ENCODE results near the gene SLC17A8.

DNA sequence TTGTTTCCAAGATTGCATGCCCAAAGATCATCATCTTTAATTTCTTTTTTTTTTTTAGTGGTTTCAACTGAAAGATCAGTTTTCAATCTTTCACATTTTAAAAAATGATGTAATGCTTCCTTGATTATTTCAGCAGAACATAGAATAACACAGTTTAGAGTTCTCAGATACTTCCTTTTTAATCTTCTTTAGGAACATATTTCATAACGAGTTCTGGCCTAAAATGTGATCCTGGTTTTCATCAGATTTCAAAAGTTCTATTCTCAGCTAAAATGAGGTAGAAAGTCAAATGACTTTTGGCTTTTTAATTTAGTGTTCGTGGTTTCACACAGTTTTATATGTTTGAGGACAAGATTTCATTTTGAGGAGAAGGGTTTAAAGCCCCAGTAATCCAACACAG, 76.8 kb downstream of the SLC17A8 start:
- TF ChIP-seq POLR2A (IDR thresholded peaks at IDR 0.05; ENCODE audit: low read depth, low read length), result no peak
- no peak for TF ChIP-seq TAF1 (IDR thresholded peaks at IDR 0.05; ENCODE audit: borderline replicate concordance, low read depth, low read length)
